SU-DHL-6 (cell line): Measurements from ENCODE around the gene CCL22.

Source experiments
- H2AFZ ChIP-seq: fragments of 200-600 bp; sonication (generic); 2 replicates; pipeline ENCODE4 v1.6.1; 2014; ENCODE audit warnings: low read depth, mild to moderate bottlenecking, moderate library complexity, mixed read lengths, antibody characterized with exemption, low read length; ENCODE audit not compliant: severe bottlenecking
- H3F3A ChIP-seq: fragments of 200-600 bp; shearing (Covaris generic); 2 replicates; pipeline ENCODE4 v1.6.0; 2016; ENCODE audit warnings: antibody characterized with exemption, mild to moderate bottlenecking; ENCODE audit not compliant: insufficient read depth
- H3K27ac ChIP-seq: fragments of 200-600 bp; sonication (generic); 2 replicates; pipeline ENCODE4 v1.5.1; 2016; ENCODE audit warnings: low read depth, mild to moderate bottlenecking, low read length, moderate library complexity, mixed read lengths
- H3K27me3 ChIP-seq: fragments of 200-600 bp; sonication (generic), shearing (Covaris generic); 2 replicates; pipeline ENCODE4 v1.6.0; 2014; ENCODE audit warnings: mild to moderate bottlenecking, low read length
- H3K36me3 ChIP-seq: fragments of 200-600 bp; sonication (generic); 2 replicates; pipeline ENCODE4 v1.6.1; 2014; ENCODE audit warnings: mild to moderate bottlenecking, low read length, mixed read lengths
- H3K4me2 ChIP-seq: fragments of 300-600, 200-600 bp; shearing (Covaris generic), sonication (generic); 2 replicates; pipeline ENCODE4 v1.6.0; 2014; ENCODE audit warnings: low read length, low read depth, mild to moderate bottlenecking; ENCODE audit not compliant: poor library complexity, severe bottlenecking
- H3K4me3 ChIP-seq: fragments of 200-600 bp; sonication (generic); 2 replicates; pipeline ENCODE4 v1.5.1; 2014; ENCODE audit warnings: antibody characterized with exemption, low read length, mild to moderate bottlenecking, mixed read lengths; ENCODE audit not compliant: insufficient read depth, poor library complexity, severe bottlenecking
- H3K79me2 ChIP-seq: fragments of 200-600 bp; sonication (generic); 2 replicates; pipeline ENCODE4 v1.6.1; 2014; ENCODE audit warnings: mild to moderate bottlenecking, low read length, moderate library complexity; ENCODE audit not compliant: insufficient read depth
- H3K9ac ChIP-seq: fragments of 200-600 bp; sonication (generic); 2 replicates; pipeline ENCODE4 v1.7.0; 2014; ENCODE audit warnings: mild to moderate bottlenecking, low read length
- H3K9me2 ChIP-seq: fragments of 200-600 bp; sonication (generic); replicated peaks from 2 replicates; pipeline ENCODE4 v1.6.1; 2014; ENCODE audit warnings: low read length; ENCODE audit not compliant: insufficient read depth
- H3K9me3 ChIP-seq: fragments of 200-600 bp; sonication (generic); 2 replicates; pipeline ENCODE4 v1.6.1; 2014; ENCODE audit warnings: low read length, mixed read lengths; ENCODE audit not compliant: insufficient read depth
- H4K20me1 ChIP-seq: fragments of 200-600 bp; sonication (generic); 2 replicates; pipeline ENCODE4 v1.6.1; 2014; ENCODE audit warnings: low read depth, mild to moderate bottlenecking, antibody characterized with exemption, low read length, moderate library complexity, mixed read lengths
- EZH2phosphoT487 ChIP-seq: fragments of 200-600 bp; sonication (generic), shearing (Covaris generic); conservative IDR thresholded peaks from 2 replicates; pipeline ENCODE4 v1.6.1; 2018; ENCODE audit warnings: mild to moderate bottlenecking, antibody characterized with exemption, low read length, moderate library complexity, mixed read lengths
- TF ChIP-seq, protein P1 (sequence below): fragments of 200-600 bp; sonication (generic); IDR thresholded peaks from one replicate; pipeline ENCODE4 v1.5.1; 2017; ENCODE audit warnings: antibody characterized with exemption, mild to moderate bottlenecking, low read length, moderate library complexity; ENCODE audit not compliant: insufficient read depth, poor library complexity, severe bottlenecking

The CCL22 gene

DNA sequence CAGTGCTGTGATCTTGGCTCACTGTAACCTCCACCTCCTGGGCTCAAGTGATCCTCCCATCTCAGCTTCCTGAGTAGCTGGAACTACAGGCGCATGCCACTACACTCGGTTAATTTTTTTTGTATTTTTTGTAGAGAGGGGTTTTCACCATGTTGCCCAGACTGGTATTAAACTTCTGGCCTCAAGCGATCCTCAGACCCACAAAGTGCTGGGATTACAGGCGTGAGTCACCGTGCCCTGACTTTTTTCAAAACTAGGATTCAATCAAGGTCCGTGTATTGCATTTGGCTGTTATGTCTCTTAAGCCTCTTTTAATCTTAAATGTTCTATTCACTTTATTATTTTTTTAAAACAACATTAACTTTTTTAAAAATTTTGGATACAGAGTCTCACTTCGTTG, 4.3 kb upstream of the CCL22 start:
- H3F3A ChIP-seq = no peaks in the 10 kb centered on the region
- H3K9me3 ChIP-seq = no peaks in the 10 kb centered on the region
- H3K79me2 ChIP-seq = no peaks in the 10 kb centered on the region
- H3K4me2 ChIP-seq = no peak overlapping the region
- TF ChIP-seq EZH2phosphoT487 = no peak
- TF ChIP-seq, protein P1, sequence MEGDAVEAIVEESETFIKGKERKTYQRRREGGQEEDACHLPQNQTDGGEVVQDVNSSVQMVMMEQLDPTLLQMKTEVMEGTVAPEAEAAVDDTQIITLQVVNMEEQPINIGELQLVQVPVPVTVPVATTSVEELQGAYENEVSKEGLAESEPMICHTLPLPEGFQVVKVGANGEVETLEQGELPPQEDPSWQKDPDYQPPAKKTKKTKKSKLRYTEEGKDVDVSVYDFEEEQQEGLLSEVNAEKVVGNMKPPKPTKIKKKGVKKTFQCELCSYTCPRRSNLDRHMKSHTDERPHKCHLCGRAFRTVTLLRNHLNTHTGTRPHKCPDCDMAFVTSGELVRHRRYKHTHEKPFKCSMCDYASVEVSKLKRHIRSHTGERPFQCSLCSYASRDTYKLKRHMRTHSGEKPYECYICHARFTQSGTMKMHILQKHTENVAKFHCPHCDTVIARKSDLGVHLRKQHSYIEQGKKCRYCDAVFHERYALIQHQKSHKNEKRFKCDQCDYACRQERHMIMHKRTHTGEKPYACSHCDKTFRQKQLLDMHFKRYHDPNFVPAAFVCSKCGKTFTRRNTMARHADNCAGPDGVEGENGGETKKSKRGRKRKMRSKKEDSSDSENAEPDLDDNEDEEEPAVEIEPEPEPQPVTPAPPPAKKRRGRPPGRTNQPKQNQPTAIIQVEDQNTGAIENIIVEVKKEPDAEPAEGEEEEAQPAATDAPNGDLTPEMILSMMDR = no peak
- H3K27me3 ChIP-seq = no peaks in the 10 kb centered on the region
- H3K36me3 ChIP-seq = no peaks in the 10 kb centered on the region
- H3K27ac ChIP-seq = no peak overlapping the region
- H2AFZ ChIP-seq = no peak overlapping the region
- H4K20me1 ChIP-seq = no peaks in the 10 kb centered on the region
- no peaks in the 10 kb centered on the region for H3K9me2 ChIP-seq
- H3K4me3 ChIP-seq = no peak overlapping the region
- no peak overlapping the region for H3K9ac ChIP-seq

DNA sequence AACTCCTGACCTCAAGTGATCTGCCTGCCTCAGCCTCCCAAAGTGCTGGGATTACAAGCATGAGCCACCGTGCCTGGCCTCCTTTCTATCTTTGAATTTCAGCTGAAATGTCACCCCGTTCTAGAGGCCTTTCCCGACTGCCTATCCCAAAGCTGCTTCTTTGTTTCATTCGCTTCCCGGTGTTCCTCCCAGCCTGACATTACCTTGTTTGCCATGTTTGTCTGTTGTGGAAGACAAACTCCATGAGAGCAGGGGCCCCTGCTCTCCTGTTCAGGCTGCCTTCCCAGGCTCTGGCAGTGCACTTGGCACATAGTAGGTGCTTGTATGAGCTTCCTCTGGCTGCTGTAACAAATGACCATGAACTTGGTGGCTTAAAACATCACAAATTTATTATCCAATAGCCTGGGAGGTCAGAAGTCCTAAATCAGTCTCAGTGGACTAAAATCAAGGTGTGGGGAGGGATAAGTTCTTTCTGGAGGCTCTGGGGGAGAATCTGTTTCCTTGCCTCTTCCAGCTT, 2.6 kb upstream of the CCL22 start:
- TF ChIP-seq EZH2phosphoT487 = no peak
- TF ChIP-seq, protein P1 = no peak
- H3K79me2 ChIP-seq = no peaks in the 10 kb centered on the region
- H3K27me3 ChIP-seq = no peaks in the 10 kb centered on the region
- no peaks in the 10 kb centered on the region for H3K36me3 ChIP-seq
- H3K9me3 ChIP-seq = no peaks in the 10 kb centered on the region
- no peaks in the 10 kb centered on the region for H3F3A ChIP-seq
- H4K20me1 ChIP-seq = no peaks in the 10 kb centered on the region
- H3K9me2 ChIP-seq = no peaks in the 10 kb centered on the region
- no peak overlapping the region for H3K9ac ChIP-seq
- H3K4me2 ChIP-seq = no peak overlapping the region
- no peak overlapping the region for H3K4me3 ChIP-seq
- H2AFZ ChIP-seq = no peak overlapping the region
- no peak overlapping the region for H3K27ac ChIP-seq

DNA sequence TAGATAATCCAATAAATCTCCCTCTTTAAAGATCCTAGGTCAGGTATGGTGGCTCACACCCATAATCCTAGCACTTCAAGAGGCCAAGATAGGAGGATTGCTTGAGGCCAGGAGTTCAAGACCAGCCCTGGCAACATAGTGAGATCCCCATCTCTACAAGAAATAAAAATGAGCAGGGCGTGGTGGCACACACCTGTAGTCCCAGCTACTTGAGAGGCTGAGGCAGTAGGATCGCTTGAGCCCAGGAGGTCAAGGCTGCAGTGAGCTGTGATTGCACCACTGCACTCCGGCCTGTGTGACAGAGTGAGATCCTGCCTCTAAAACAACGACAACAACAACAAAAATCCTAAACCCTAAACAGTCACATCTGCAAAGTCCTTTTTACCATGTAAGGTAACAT, 2.0 kb upstream of the CCL22 start:
- TF ChIP-seq, protein P1 = no peak
- TF ChIP-seq EZH2phosphoT487 = no peak
- H3K9me2 ChIP-seq = no peaks in the 10 kb centered on the region
- H3K79me2 ChIP-seq = no peaks in the 10 kb centered on the region
- no peaks in the 10 kb centered on the region for H3K9me3 ChIP-seq
- no peak overlapping the region for H3K27ac ChIP-seq
- no peak overlapping the region for H3K4me3 ChIP-seq
- H4K20me1 ChIP-seq = no peaks in the 10 kb centered on the region
- H3F3A ChIP-seq = no peaks in the 10 kb centered on the region
- no peak overlapping the region for H2AFZ ChIP-seq
- no peaks in the 10 kb centered on the region for H3K36me3 ChIP-seq
- H3K9ac ChIP-seq = no peak overlapping the region
- no peak overlapping the region for H3K4me2 ChIP-seq
- H3K27me3 ChIP-seq = no peaks in the 10 kb centered on the region
